ENCODE results near the gene BDNF. TPM values are rescaled to one million over a fixed set of nuclear protein-coding genes. Genes with fewer than 3 reads are reported as not detected.

The BDNF gene
- total RNA-seq, 4 donors from 2014 or later, result 0.93 to 4.6 (median 1.5) TPM

DNA sequence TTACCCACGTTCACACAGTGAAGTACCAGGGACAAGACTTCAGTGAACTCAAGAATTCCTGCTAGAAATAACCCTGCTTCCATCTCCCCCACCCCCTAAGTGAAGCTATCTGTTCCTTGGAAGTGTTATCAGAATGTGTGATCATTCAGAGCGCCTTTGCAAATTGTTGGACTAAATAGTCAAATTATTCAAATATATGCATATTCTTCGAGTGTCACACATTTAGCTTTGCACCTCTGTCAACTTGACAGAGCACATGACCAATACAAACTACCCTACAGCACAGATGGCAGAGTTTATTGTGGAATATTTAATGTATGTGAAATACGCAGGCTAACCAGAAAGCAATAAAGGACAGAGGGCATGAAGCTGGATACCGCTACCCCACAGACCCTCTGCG, 2.6 kb upstream of the BDNF start:
- WGBS, 2 donors, result 38 to 40% methylated on average over 6 of the region's 6 CpGs
- DNase-seq (ENCODE audit: low spot score in 2 of 2), result no peak
- TF ChIP-seq CTCF (IDR thresholded peaks at IDR 0.05) (no peak), POLR2A (IDR thresholded peaks at IDR 0.05) (no peak)
- no peak overlapping the region for H3K4me3 ChIP-seq (ENCODE audit: low read depth, poor library complexity, severe bottlenecking)
- intact Hi-C loops (cut with DNase I; ENCODE audit: low total_unique reads), result no loop called here

- DNase-seq (ENCODE audit: low spot score in 2 of 2), result peak in 1 of 2 donors; percentile 85
- intact Hi-C loops (cut with DNase I; ENCODE audit: low total_unique reads), result no loop called here
- no peak for TF ChIP-seq CTCF (IDR thresholded peaks at IDR 0.05)
- TF ChIP-seq POLR2A (IDR thresholded peaks at IDR 0.05), result no peak
- no peak overlapping the region for H3K4me3 ChIP-seq (ENCODE audit: low read depth, poor library complexity, severe bottlenecking)
- WGBS, 2 donors, result 1 to 2% methylated on average over 30 of the region's 30 CpGs
These were observed 1.3 kb upstream of the BDNF start for GRCh38 chr11:27701355-27702105.

DNA sequence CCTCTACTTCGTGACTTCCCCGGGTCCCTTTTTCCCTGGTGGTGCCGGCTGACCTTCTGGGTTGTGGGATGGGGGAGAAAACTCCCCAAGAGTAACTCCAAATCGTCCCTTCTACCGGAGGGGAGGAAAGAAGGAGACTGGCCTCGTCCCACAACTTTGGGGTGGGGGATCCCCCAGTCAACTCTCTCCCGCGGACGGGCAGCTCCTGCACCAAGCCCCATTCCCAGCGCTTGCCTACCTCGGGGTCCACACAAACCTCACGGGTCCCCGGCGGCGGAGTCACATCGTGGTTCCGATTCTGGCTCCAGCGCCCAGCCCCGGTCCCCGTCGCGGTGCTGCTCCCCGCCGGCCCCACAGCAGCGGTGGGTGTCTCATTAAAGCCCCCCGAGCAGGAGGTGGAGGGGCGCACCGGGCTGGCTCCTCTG, 317 bp downstream of the BDNF start:
- peak in 1 of 2 donors; percentile 83 for DNase-seq (ENCODE audit: low spot score in 2 of 2)
- intact Hi-C loops (cut with DNase I; ENCODE audit: low total_unique reads), result no loop called here
- H3K4me3 ChIP-seq (ENCODE audit: low read depth, poor library complexity, severe bottlenecking), result peak overlapping the region; percentile 26
- TF ChIP-seq CTCF (IDR thresholded peaks at IDR 0.05) (no peak), POLR2A (IDR thresholded peaks at IDR 0.05) (no peak)
- 1 to 2% methylated on average over 17 to 28 of the region's 28 CpGs for WGBS, 2 donors

- no peak overlapping the region for H3K4me3 ChIP-seq (ENCODE audit: low read depth, poor library complexity, severe bottlenecking)
- TF ChIP-seq CTCF (IDR thresholded peaks at IDR 0.05) (no peak), POLR2A (IDR thresholded peaks at IDR 0.05) (no peak)
- DNase-seq (ENCODE audit: low spot score in 2 of 2), result peak in 1 of 2 donors; percentile 59
- WGBS, 2 donors, result 2 to 4% methylated on average over 25 to 30 of the region's 30 CpGs
- intact Hi-C loops (cut with DNase I; ENCODE audit: low total_unique reads), result no loop called here
These were observed 871 bp downstream of the BDNF start for GRCh38 chr11:27699242-27699925.

DNA sequence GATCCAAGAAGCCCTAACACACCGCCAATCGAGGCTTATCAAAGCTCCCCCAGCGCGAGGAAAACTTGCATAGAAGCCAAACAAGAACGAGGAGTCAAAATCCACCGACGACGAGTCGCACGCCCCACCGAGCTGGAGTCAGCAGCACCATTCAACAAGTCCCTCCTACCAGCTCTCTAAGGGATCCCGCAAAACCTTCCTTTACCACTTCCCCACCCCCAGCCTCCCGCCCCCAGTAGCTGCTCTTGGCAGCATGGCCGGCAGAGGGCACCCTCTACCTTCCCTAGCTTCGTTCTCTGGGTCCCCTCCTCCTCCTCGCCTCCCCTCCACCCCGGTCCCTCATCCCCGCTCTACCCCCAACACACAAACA, 1.4 kb downstream of the BDNF start:
- TF ChIP-seq POLR2A (IDR thresholded peaks at IDR 0.05) (no peak), CTCF (IDR thresholded peaks at IDR 0.05) (no peak)
- WGBS, 2 donors, result 0 to 2% methylated on average over 18 of the region's 18 CpGs
- intact Hi-C loops (cut with DNase I; ENCODE audit: low total_unique reads), result no loop called here
- peak in 1 of 2 donors; percentile 90 for DNase-seq (ENCODE audit: low spot score in 2 of 2)
- H3K4me3 ChIP-seq (ENCODE audit: low read depth, poor library complexity, severe bottlenecking), result no peak overlapping the region

Measured in lower leg skin (tissue), 4 donors.